Activated CD8-positive, alpha-beta memory T cell treated with anti-CD3 and anti-CD28 coated beads, Interleukin-2, amount 50 U/mL, for 1 hour (primary cell): Measurements from ENCODE around the gene SPEF2.
"Not testable (repeated sequence)": the region's sequence is repeated elsewhere in the genome, so short reads cannot be mapped to it uniquely, and the experiment has no call there.

ENCODE experiments used
- DNase-seq: peaks from one replicate; pipeline ENCODE4 v3.0.0-alpha.2; 2020; ENCODE audit errors: extremely low read depth

Gene SPEF2

GRCh38 chr5:35823347-35824098, 205.9 kb downstream of the SPEF2 start:
- DNase-seq = no peak

GRCh38 chr5:35826056-35826455, 208.4 kb downstream of the SPEF2 start:
- DNase-seq = no peak

DNA sequence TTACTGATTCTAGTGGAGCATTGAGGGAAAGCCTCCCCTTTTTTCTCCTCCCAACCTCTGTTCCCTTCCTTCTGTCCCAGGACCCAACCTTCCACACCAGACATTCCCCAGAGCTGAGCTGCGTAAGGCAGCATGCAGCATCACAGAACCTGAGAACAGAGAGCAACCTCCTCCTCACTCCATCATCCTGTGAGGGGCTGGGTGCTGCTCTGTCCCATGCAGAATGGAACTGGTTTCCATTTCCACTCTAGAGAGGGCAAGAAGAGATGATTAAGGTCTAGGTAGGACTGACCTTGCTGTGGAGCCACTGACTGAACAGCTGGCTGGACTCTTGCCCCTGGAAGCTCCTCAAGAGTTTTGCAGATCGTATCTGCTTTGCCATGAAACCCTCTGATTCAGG, 208.9 kb downstream of the SPEF2 start:
- no peak for DNase-seq

- no peak for DNase-seq
Measured at GRCh38 chr5:35828082-35828598, 210.5 kb downstream of the SPEF2 start.

DNA sequence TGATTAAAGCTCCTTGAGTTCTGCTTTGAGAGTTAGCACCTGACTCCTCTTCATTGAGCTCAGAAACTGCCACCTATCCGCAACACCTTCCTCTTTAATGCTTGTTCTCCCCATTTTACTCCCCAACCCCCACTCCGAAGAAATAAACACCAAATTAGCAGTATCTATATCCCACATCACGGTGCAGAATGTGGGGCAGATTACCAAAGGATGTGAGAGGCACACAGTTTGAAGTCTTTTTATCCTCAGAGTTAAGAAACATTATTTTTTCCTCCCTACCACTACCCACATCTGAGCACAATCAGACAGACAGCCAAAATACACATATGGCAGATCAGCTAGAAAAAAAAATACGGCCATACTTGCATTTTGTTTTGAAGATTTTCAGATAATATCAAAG, 212.9 kb downstream of the SPEF2 start:
- DNase-seq = no peak

- DNase-seq = no peak
Measured at GRCh38 chr5:35832762-35833161, 215.1 kb downstream of the SPEF2 start.

DNA sequence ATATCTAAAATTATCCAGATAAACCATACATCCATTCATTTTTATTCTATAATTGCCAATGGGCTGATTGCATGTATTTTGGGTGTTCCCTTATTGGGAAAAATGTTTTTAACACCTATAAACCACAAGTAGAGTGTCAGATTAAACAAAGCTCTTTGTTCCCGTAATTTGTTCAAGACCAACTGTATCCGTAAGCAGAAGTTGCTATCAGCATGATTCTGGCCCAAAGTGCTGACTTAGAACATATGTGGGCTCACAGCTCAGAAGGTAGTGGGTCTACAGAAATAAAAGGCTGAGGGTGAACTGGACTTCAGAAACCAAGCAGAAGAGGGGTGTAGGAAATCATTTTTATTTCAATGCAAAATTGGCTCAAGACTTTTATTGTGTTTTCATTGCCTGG, 215.6 kb downstream of the SPEF2 start:
- no peak for DNase-seq

GRCh38 chr5:35835796-35836742, 218.4 kb downstream of the SPEF2 start:
- no peak for DNase-seq

- DNase-seq = no peak
Measured at GRCh38 chr5:35838370-35839042, 220.8 kb downstream of the SPEF2 start.

DNA sequence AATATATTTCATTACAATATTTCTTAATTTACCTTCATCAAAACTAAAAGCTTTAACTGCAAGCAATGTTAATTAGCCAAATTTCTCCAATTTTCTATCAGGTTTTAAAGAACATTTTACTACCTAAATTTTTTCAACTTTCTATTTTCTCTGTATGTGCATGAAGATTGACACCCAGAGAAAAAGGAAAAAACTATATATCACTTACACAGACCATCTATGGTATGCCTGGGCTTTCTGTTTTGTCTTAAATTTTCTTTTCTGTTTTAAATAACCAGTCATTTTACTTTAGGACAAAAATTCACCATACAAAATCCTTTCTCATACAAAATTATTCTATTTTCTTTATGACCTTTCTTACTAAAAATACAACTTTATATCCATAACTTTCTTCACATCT, 225.2 kb downstream of the SPEF2 start:
- DNase-seq = no peak

DNA sequence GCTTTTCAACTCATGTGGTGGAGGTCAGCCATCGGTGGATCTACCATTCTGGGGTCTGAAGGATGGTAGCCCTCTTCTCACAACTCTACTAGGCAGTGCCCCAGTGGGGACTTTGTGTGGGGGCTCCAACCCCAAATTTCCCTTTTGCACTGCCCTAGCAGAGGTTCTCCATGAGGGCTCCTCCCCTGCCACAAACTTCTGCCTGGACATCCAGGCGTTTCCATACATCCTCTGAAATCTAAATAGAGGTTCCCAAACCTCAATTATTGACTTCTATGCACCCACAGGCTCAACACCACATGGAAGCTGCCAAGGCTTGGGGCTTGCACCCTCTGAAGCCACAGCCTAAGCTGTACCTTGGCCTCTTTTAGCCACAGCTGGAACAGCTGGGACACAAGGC, 227.8 kb downstream of the SPEF2 start:
- DNase-seq = not testable (repeated sequence)

DNA sequence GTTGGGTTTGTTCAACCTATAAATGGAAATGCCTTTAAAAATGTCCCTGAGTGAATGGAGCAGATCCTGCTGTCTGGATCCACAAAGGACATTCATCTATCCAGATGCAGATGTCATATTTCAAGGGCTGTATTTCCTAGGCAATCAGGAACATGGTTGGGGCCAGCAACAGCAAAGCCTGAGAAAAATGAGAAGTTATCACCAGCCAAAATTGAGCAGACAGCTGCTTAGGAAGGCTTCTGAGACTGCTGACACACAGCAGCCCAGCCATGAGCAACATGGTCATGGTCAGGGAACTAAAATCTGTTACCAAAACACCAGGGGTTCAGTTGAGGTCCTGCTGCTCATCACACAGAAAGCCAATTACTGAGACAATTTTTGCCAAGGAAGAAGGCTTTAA, 229.8 kb downstream of the SPEF2 start:
- no peak for DNase-seq

DNA sequence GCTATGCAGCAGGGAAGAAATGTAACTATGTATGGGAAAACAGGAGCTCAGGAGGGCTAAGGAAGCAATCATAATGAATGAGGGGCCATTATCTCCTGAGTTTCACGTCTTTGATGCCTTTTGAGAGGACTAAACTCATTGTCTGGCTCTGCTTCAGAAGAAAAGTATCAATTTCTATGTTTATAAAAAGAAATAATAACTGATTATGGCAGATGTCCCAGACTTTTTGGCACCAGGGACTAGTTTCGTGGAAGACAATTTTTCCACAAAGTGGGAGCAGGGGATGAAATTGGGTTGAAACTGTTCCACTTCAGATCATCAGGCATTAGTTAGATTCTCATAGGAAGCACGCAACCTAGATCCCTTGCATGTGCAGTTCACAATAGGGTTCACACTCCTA, 230.3 kb downstream of the SPEF2 start:
- no peak for DNase-seq

GRCh38 chr5:35849860-35850259, 232.2 kb downstream of the SPEF2 start:
- DNase-seq = no peak

DNA sequence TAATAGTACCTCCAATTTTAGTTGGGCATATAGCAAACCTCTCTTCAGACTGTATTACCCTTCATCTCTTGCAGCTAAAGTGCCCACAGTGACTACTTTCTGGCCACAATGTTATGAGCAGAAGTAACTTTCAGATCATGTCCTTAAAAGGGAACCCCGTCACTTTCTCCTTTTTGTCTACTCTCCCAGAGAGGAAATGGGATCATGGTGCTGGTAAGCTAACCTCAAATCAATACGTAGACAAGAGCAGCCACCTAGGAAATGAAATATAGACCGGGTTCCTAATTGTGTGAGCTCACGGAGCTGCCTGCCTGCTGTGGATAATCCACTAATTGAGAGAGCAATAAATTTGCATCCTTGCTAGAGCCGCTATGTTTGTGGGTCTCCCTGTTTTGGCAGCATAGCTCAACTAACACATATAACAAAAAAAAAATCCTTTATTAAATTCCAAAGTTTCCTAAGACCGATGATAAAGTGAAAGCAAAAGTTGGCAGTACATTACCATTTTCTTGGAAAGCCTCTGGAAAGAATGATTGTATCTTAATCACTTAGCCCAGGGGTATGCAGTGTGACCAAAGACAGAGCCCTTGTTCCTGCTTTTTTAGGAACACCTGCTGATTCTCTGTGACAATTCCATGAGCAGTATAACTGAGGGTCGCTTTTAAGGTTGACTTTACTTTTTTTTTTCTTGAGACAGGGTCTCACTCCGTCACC, 233.5 kb downstream of the SPEF2 start:
- DNase-seq = no peak

DNA sequence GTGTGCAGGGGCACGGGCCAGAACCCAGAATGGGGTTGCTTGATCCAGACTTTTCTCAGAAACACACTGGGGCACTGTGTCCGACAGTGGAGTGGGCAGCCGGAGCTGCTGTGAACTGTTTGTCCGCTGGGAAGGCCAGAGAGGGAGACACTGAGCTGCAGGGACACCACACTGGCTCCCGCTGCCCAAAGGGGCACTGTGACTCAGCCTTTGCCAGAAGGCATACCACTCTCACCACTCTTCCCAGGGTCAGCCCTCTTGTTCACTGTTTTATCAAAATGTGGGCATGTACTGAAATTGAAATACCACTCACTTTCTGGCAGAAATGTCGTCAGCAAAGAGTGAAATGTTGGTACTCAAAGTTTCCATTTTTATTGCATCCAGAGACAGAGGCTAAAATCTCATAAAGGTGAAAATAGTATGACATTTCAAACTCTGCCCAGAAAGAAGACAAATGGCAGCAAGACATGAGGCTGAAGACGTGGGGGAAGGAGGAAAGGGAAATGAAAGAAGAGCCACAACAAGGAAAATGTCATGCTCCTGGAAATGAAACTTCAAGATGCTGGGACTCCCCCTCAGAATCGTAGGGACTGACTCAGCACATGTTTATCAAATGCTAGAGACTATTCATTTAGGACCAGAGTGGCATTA, 234.5 kb downstream of the SPEF2 start:
- DNase-seq = no peak

DNA sequence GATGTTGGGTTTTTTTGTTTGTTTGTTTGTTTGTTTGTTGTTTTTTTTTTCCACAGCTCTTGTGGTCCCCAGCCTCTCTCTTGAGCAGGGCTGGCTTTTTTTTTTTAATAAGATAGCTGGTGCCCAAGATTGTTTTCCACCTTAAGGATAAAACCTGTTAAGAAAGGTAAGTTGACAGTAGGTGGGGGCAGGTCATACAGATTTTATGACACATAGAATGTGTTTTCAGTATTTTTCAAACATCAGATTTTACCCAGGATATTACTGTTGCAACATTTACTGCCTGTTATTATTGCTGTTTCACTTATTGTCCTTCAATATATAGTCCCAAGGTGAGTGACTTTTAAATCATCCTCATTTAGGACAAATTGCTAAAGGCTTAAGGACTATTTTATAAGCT, 235.1 kb downstream of the SPEF2 start:
- DNase-seq = no peak

DNA sequence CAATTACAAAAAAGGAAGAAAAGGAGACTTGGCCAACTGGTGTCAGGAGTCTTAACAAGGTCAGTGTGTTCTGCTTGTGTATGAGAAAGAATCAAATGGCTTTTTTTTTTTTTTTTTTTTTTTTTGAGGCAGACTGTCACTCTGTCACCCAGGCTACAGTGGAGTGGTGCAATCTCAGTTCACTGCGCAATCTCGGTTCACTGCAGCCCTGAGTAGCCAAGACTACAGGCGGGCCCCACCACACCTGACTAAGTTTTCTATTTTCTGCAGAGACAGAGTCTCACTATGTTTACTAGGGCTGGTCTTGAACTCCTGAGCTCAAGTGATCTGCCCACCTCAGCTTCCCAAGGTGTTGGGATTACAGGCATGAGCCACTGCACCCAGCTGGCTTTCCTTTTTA, 236.0 kb downstream of the SPEF2 start:
- DNase-seq = peak; percentile 53

- peak; percentile 76 for DNase-seq
Measured at GRCh38 chr5:35854248-35854647, 236.6 kb downstream of the SPEF2 start.

DNA sequence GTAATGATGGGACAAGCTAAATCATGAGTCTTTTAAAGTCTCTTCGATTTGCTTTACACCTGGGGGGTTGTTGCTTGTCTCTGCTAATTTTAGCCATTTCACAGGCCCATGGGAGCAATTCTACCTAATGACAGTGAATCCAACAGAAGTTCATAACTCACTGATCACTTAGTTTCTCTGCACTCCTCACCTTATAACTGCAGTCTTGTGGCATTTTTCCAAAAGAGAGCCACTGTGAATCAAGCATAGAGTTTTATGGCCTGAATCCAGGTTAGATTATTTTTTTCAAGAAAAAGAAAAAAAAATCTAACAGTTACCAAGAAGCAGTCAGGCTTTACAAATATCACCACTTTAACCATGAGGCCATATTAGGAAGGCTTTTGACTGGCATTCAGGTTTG, 237.5 kb downstream of the SPEF2 start:
- DNase-seq = no peak

DNA sequence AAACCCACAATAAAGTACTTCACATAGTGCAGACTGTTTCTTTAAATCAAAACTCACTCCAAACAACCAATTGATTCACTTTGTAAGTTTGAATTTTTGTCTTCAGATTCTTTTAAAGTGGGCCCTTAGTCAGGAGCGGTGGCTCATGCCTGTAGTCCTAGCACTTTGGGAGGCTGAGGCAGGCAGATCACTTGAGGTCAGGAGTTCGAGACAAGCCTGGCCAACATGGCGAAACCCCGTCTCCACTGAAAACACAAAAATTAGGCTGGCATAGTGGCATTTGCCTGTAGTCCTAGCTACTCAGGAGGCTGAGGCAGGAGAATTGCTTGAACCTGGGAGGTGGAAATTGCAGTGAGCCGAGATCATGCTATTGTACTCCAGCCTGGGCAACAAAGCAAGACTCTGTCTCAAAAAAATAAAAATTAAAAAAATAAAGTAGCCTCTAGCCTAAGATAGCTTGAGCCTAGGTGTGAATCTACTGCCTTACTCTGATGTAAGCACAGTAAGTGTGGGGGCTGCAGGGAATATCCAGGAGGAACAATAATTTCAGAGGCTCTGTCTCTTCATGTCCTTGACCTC, 238.6 kb downstream of the SPEF2 start:
- DNase-seq = not testable (repeated sequence)
